HG03139 (cell line): ENCODE results near the gene SAMD10.
"Not testable (repeated sequence)": the region's sequence is repeated elsewhere in the genome, so short reads cannot be mapped to it uniquely, and the experiment has no call there.

Experiments
- ATAC-seq: cut with Tn5 transposase; IDR thresholded peaks from one replicate; pipeline ENCODE4 v1.9.1; 2021; ENCODE audit not compliant: unreplicated experiment

SAMD10 gene

GRCh38 chr20:64003960-64004725 lies 24.7 kb upstream of the SAMD10 start:
- ATAC-seq: no peak

- ATAC-seq: no peak
These were observed 22.2 kb upstream of the SAMD10 start for GRCh38 chr20:64001607-64002011.

GRCh38 chr20:64000906-64001305 lies 21.5 kb upstream of the SAMD10 start:
- ATAC-seq: no peak

- ATAC-seq: no peak
These were observed 3.5 kb upstream of the SAMD10 start for GRCh38 chr20:63982937-63983336.

- peak; percentile 42 for ATAC-seq
These were observed 1.6 kb upstream of the SAMD10 start, which contains the start of gene PRPF6 for GRCh38 chr20:63980806-63981728. Gene PRPF6, plus strand, starts transcription at chr20:63981132. Its CDS starts 114 bp downstream, at chr20:63981246.

- peak; percentile 5 for ATAC-seq
These were observed 919 bp upstream of the SAMD10 start for GRCh38 chr20:63980317-63980805.

- no peak for ATAC-seq
These were observed 249 bp downstream of the SAMD10 start for GRCh38 chr20:63979229-63979556.

- no peak for ATAC-seq
These were observed 868 bp downstream of the SAMD10 start for GRCh38 chr20:63978319-63979228.

- ATAC-seq: no peak
These were observed 1.6 kb downstream of the SAMD10 start for GRCh38 chr20:63977739-63978276.

GRCh38 chr20:63976980-63977738 lies 2.3 kb downstream of the SAMD10 start:
- no peak for ATAC-seq

GRCh38 chr20:63976511-63976910 lies 2.9 kb downstream of the SAMD10 start:
- ATAC-seq: not testable (repeated sequence)

GRCh38 chr20:63974402-63975200 lies 4.8 kb downstream of the SAMD10 start:
- no peak for ATAC-seq

- ATAC-seq: no peak
These were observed 5.6 kb downstream of the SAMD10 start for GRCh38 chr20:63973636-63974401.

GRCh38 chr20:63973160-63973479 lies 6.3 kb downstream of the SAMD10 start:
- ATAC-seq: no peak

- no peak for ATAC-seq
These were observed 6.9 kb downstream of the SAMD10 start for GRCh38 chr20:63972312-63973159.

- ATAC-seq: not testable (repeated sequence)
These were observed 7.5 kb downstream of the SAMD10 start for GRCh38 chr20:63971960-63972311.

- no peak for ATAC-seq
These were observed 8.6 kb downstream of the SAMD10 start for GRCh38 chr20:63970714-63971431.
